IMR-90 (cell line): Measurements from ENCODE around the gene KIAA0319L. TPM values are rescaled to one million over a fixed set of nuclear protein-coding genes. Genes with fewer than 3 reads are reported as not detected.
"Not testable (repeated sequence)": the region's sequence is repeated elsewhere in the genome, so short reads cannot be mapped to it uniquely, and the experiment has no call there.

ENCODE experiments used
- ATAC-seq: fragments of 200-7000 bp; cut with Tn5 transposase; 2 replicates; pipeline ENCODE4 v1.9.1; 2020; ENCODE audit warnings: low read depth, mild to moderate bottlenecking, moderate library complexity
- BruUV-seq: library from RNA; stranded (reverse); fragments of 400-500 nt; replicated peaks from 2 replicates; lab custom pipeline; 2021; lab: Mats Ljungman, UMichigan
- CTCF ChIA-PET: fragments of 300-600 bp; formaldehyde crosslinking; extraction: SDS; loops from one replicate; lab custom pipeline; 2021; ENCODE audit warnings: antibody characterized with exemption; lab: Yijun Ruan, JAX
- POLR2A ChIA-PET: fragments of 300-600 bp; sonication (Branson Sonifier 250); formaldehyde crosslinking; loops from one replicate; lab custom pipeline; 2022; ENCODE audit warnings: antibody characterized with exemption; ENCODE audit not compliant: unreplicated experiment; lab: Charles Lee
- DNase-seq: peaks from one replicate; pipeline ENCODE4 v3.0.0; 2013
- H2AFZ ChIP-seq: replicated peaks from 2 replicates; pipeline ENCODE3; 2013; ENCODE audit warnings: low read length, mild to moderate bottlenecking; ENCODE audit not compliant: poor library complexity
- H2AK5ac ChIP-seq: 2 replicates; pipeline ENCODE4 v1.6.1; 2013; ENCODE audit warnings: low read depth, low read length, inconsistent platforms
- H2AK9ac ChIP-seq: replicated peaks from 2 replicates; pipeline ENCODE3; 2013; ENCODE audit warnings: mild to moderate bottlenecking, low read depth, low read length, moderate library complexity; ENCODE audit not compliant: poor library complexity
- H2BK120ac ChIP-seq: 2 replicates; pipeline ENCODE4 v1.6.1; 2013; ENCODE audit warnings: low read depth, low read length, inconsistent platforms
- H2BK15ac ChIP-seq: 3 replicates; pipeline ENCODE4 v1.6.1; 2013; ENCODE audit warnings: low read depth, low read length, inconsistent platforms
- H2BK20ac ChIP-seq: 2 replicates; pipeline ENCODE4 v1.6.1; 2013; ENCODE audit warnings: low read depth, mild to moderate bottlenecking, inconsistent platforms, low read length, moderate library complexity
- H2BK5ac ChIP-seq: 2 replicates; pipeline ENCODE4 v1.6.1; 2013; ENCODE audit warnings: mild to moderate bottlenecking, low read depth, low read length, inconsistent platforms; ENCODE audit not compliant: poor library complexity, severe bottlenecking
- H3K14ac ChIP-seq: replicated peaks from 2 replicates; pipeline ENCODE4 v1.6.1; 2013; ENCODE audit warnings: low read depth, low read length, inconsistent platforms
- H3K18ac ChIP-seq: 2 replicates; pipeline ENCODE4 v1.6.1; 2013; ENCODE audit warnings: low read depth, low read length, control low read depth
- H3K23ac ChIP-seq: 2 replicates; pipeline ENCODE4 v1.6.1; 2013; ENCODE audit warnings: low read depth, low read length, inconsistent platforms
- H3K27ac ChIP-seq: 2 replicates; pipeline ENCODE4 v1.5.1; 2013; ENCODE audit warnings: mild to moderate bottlenecking, control low read depth, low read length; ENCODE audit not compliant: insufficient read depth
- H3K27me3 ChIP-seq: 2 replicates; pipeline ENCODE4 v1.6.1; 2013; ENCODE audit warnings: low read length; ENCODE audit not compliant: control insufficient read depth, insufficient read depth
- H3K36me3 ChIP-seq: 2 replicates; pipeline ENCODE4 v1.6.1; 2013; ENCODE audit warnings: low read length, mixed read lengths; ENCODE audit not compliant: control insufficient read depth, insufficient read depth
- H3K4ac ChIP-seq: 2 replicates; pipeline ENCODE4 v1.6.1; 2013; ENCODE audit warnings: low read depth, low read length, inconsistent platforms
- H3K4me1 ChIP-seq: 2 replicates; pipeline ENCODE4 v1.6.1; 2013; ENCODE audit warnings: low read length, mixed read lengths; ENCODE audit not compliant: control insufficient read depth, insufficient read depth
- H3K4me2 ChIP-seq: 2 replicates; pipeline ENCODE4 v1.6.1; 2013; ENCODE audit warnings: low read depth, mild to moderate bottlenecking, control low read depth, low read length, moderate library complexity
- H3K4me3 ChIP-seq: 2 replicates; pipeline ENCODE4 v1.5.1; 2013; ENCODE audit warnings: low read depth, mild to moderate bottlenecking, control low read depth, low read length, moderate library complexity; ENCODE audit not compliant: insufficient read depth
- H3K56ac ChIP-seq: 2 replicates; pipeline ENCODE4 v1.6.1; 2013; ENCODE audit warnings: low read length, inconsistent platforms; ENCODE audit not compliant: insufficient read depth; ENCODE audit errors: extremely low read depth
- H3K79me1 ChIP-seq, 2 experiments: 2 replicates each; pipeline ENCODE4 v1.6.1; 2013; ENCODE audit warnings: low read length in 2 of 2, inconsistent platforms in 1 of 2, low read depth in 1 of 2
- H3K9ac ChIP-seq: 2 replicates; pipeline ENCODE4 v1.6.1; 2013; ENCODE audit warnings: low read depth, low read length, control low read depth
- H3K9me1 ChIP-seq: 2 replicates; pipeline ENCODE4 v1.6.1; 2013; ENCODE audit warnings: low read length, inconsistent platforms; ENCODE audit not compliant: insufficient read depth
- H3K9me3 ChIP-seq: 2 replicates; pipeline ENCODE4 v1.6.1; 2013; ENCODE audit warnings: low read length; ENCODE audit not compliant: control insufficient read depth, insufficient read depth
- H4K20me1 ChIP-seq: 2 replicates; pipeline ENCODE4 v1.6.1; 2013; ENCODE audit warnings: low read length, inconsistent platforms; ENCODE audit not compliant: insufficient read depth
- H4K5ac ChIP-seq: 2 replicates; pipeline ENCODE4 v1.6.1; 2013; ENCODE audit warnings: mild to moderate bottlenecking, low read depth, low read length, control low read depth
- H4K8ac ChIP-seq, 2 experiments: 2 replicates each; pipeline ENCODE4 v1.6.1; 2013; ENCODE audit warnings: low read depth in 2 of 2, low read length in 2 of 2, control low read depth in 1 of 2, inconsistent platforms in 1 of 2
- H4K91ac ChIP-seq: 2 replicates; pipeline ENCODE4 v1.6.1; 2013; ENCODE audit warnings: low read depth, low read length, inconsistent platforms; ENCODE audit not compliant: insufficient read depth
- CEBPB ChIP-seq: IDR thresholded peaks from 2 replicates; pipeline ENCODE4 v1.6.1; 2012; ENCODE audit warnings: low read depth, low read length, improper control_type of control experiment
- RAD21 ChIP-seq: IDR thresholded peaks from 2 replicates; pipeline ENCODE4 v1.6.1; 2012; ENCODE audit warnings: low read length, improper control_type of control experiment
- RFX5 ChIP-seq: IDR thresholded peaks from 2 replicates; pipeline ENCODE4 v1.8.0; 2012; ENCODE audit warnings: low read depth, mild to moderate bottlenecking, low read length, moderate library complexity
- USF2 ChIP-seq: fragments of 150-350 bp; IDR thresholded peaks from 2 replicates; pipeline ENCODE4 v1.6.1; 2017; ENCODE audit warnings: mild to moderate bottlenecking, antibody characterized with exemption, low read length, low read depth
- WGBS, 2 experiments: methylation state at CpG; one replicate each; pipeline versions ENCODE4 v1.1.5 to v1.1.7; 2013; ENCODE audit warnings: missing lambda C conversion rate in 2 of 2; ENCODE audit not compliant: insufficient read length in 1 of 2; ENCODE audit errors: extremely low coverage in 2 of 2; 5-methylcytosine and 5-hydroxymethylcytosine counted together
- dilution Hi-C: fragments of 300-500 bp; cut with HindIII; formaldehyde crosslinking; loops from one replicate; pipeline ENCODE4 v1.14.3; 2018; ENCODE audit warnings: low sequenced_read_pairs; ENCODE audit not compliant: unreplicated experiment
- in situ Hi-C: fragments of 300-500 bp; cut with MboI; formaldehyde crosslinking; loops from 3 replicates; pipeline ENCODE4 v1.14.3; 2019; ENCODE audit warnings: low sequenced_read_pairs, inconsistent platforms, mixed read lengths
- intact Hi-C: fragments of 100-400 bp; cut with micrococcal nuclease; formaldehyde crosslinking; loops from 2 replicates; pipeline ENCODE4 v1.10.0; 2022
- polyA plus RNA-seq, 3 experiments: library from polyadenylated mRNA; depleted of rRNA; stranded (reverse); fragments of >200 nt; gene quantifications; 2 replicates each; pipeline ENCODE4 v1.2.3, GENCODE V29; 2012; ENCODE audit warnings: low replicate concordance in 1 of 3
- total RNA-seq: library from RNA; depleted of rRNA; stranded (reverse); fragments of >200 nt; gene quantifications from 2 replicates; pipeline ENCODE4 v1.2.3, GENCODE V29; 2012

The KIAA0319L gene
- total and polyA plus RNA-seq, 2 of the 4 experiments (the other 2 are of a cell fraction): 38.0 to 49.8 TPM

GRCh38 chr1:35585281-35585680 lies 28.1 kb upstream of the KIAA0319L start:
- CTCF ChIA-PET: no interaction called here
- POLR2A ChIA-PET: no interaction called here

DNA sequence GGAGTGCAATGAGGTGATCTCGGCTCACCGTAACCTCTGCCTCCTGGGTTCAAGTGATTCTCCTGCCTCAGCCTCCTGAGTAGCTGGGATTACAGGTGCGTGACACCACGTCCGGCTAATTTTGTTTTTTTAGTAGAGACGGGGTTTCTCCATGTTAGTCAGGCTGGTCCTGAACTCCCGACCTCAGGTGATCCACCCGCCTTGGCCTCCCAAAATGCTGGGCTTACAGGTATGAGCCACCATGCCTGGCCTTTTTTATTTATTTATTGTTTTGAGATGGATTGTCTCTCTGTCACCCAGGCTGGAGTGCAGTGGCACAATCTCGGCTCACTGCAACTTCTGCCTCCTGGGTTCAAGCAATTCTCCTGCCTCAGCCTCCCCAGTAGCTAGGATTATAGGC lies 24.4 kb upstream of the KIAA0319L start:
- H3K9me1 ChIP-seq, ATAC-seq, H3K79me1 ChIP-seq, H4K5ac ChIP-seq, H3K18ac ChIP-seq, H3K9ac ChIP-seq, H2AK5ac ChIP-seq, DNase-seq, H3K4me2 ChIP-seq, in situ Hi-C loops, H2AK9ac ChIP-seq, H3K27ac ChIP-seq, H2BK20ac ChIP-seq, BruUV-seq, H3K36me3 ChIP-seq, H3K9me3 ChIP-seq, dilution Hi-C loops, H3K14ac ChIP-seq, H4K20me1 ChIP-seq, H4K91ac ChIP-seq, H3K23ac ChIP-seq, intact Hi-C loops, H2BK15ac ChIP-seq, H3K56ac ChIP-seq, H4K8ac ChIP-seq, H3K4me3 ChIP-seq, H2BK120ac ChIP-seq, H2BK5ac ChIP-seq, H2AFZ ChIP-seq, H3K4ac ChIP-seq, H3K4me1 ChIP-seq: not testable (repeated sequence)
- peaks cover 11% of the 10 kb centered on the region; the same call in 1 of the 2 replicates for H3K27me3 ChIP-seq
- POLR2A ChIA-PET: interaction anchor here (0.6 kb wide), 1 partner anchor 142 kb away, joined by 4 read pairs; no protein-coding TSS in a partner anchor
- CTCF ChIA-PET: interaction anchor here (1.4 kb wide), 1 partner anchor 134 kb away, joined by 3 read pairs; no protein-coding TSS in a partner anchor
- WGBS, 2 experiments: no CpG with 5 or more reads among the region's 9 CpGs

More at GRCh38 chr1:35585281-35585680, 28.1 kb upstream of the KIAA0319L start:
- no peaks in the 10 kb centered on the region for H4K20me1 ChIP-seq
- H3K27ac ChIP-seq: no peak overlapping the region
- H2BK20ac ChIP-seq: no peak overlapping the region
- no CpG with 5 or more reads among the region's 3 CpGs for WGBS, 2 experiments
- H2BK5ac ChIP-seq: no peak overlapping the region
- H4K5ac ChIP-seq: no peak overlapping the region
- H2AK5ac ChIP-seq: no peak overlapping the region
- no peaks in the 10 kb centered on the region for H3K27me3 ChIP-seq
- H2AK9ac ChIP-seq: no peak overlapping the region
- no peak overlapping the region for H3K14ac ChIP-seq
- H3K4me1 ChIP-seq: no peaks in the 10 kb centered on the region
- no TSS peak for BruUV-seq
- DNase-seq (no peak), ATAC-seq (no peak)
- no peak overlapping the region for H4K91ac ChIP-seq
- no peak overlapping the region for H4K8ac ChIP-seq
- no peak overlapping the region for H2BK15ac ChIP-seq
- H3K18ac ChIP-seq: no peak overlapping the region
- in situ Hi-C loops: no loop called here
- no peak overlapping the region for H3K4me2 ChIP-seq
- TF ChIP-seq CEBPB: no peak
- TF ChIP-seq RFX5: no peak
- TF ChIP-seq RAD21: no peak
- TF ChIP-seq USF2: no peak
- no peaks in the 10 kb centered on the region for H3K79me1 ChIP-seq
- no peak overlapping the region for H3K23ac ChIP-seq
- intact Hi-C loops: no loop called here
- no peaks in the 10 kb centered on the region for H3K36me3 ChIP-seq
- no peak overlapping the region for H3K9ac ChIP-seq
- no peaks in the 10 kb centered on the region for H3K9me3 ChIP-seq
- no peak overlapping the region for H3K4me3 ChIP-seq
- H3K56ac ChIP-seq: no peak overlapping the region
- dilution Hi-C loops: no loop called here
- peaks cover 7% of the 10 kb centered on the region; the same call in 1 of the 2 replicates for H3K9me1 ChIP-seq
- H3K4ac ChIP-seq: no peak overlapping the region
- H2AFZ ChIP-seq: no peak overlapping the region
- H2BK120ac ChIP-seq: no peak overlapping the region
